ENCODE data around the gene RNLS. TPM values are rescaled to one million over a fixed set of nuclear protein-coding genes. Genes with fewer than 3 reads are reported as not detected.

Gene RNLS
- total RNA-seq, 2 experiments from 2014 or later, result 0.95 to 2.7 TPM

DNA sequence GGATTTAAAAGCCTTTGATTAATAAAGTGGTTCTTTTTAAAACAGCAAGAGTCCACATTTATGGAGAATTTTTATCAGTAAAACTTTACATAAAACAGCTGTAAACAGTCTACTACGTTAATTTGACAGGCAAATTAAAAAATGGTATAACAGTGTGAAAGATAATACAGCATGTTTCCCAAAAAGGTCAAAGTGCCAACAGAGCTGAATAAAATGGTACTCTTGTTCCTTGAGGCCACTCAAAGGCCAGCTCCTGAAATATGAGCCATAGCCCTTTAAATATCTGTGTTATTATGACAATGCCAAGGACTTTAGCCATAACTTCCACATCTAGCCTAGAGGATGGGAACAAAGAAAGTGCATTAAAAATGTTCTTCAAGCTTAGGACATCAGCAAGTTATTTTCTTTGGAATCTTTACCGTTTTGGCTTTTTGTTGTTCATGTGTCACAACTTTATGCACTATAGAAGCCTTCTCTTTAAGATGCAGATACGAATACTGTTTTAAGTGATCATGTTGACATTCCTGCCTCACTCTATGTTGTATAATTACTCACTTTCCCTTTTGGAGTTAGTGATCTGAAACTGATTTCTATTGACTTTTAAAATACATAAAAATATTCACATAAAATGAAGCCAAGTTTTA is 165.6 kb downstream of the RNLS start:
- no peaks in the 10 kb centered on the region for H3K36me3 ChIP-seq (ENCODE audit: insufficient read depth, low read length)
- Mint-ChIP-seq H3K27ac (no peak overlapping the region), H3K4me1 (ENCODE audit: low read depth) (no peaks in the 10 kb centered on the region), H3K36me3 (ENCODE audit: low read depth) (no peaks in the 10 kb centered on the region), H3K9me3 (no peaks in the 10 kb centered on the region), H3K4me3 (no peak overlapping the region), H3K27me3 (no peaks in the 10 kb centered on the region)
- H3K4me3 ChIP-seq (ENCODE audit: low read length), result no peak overlapping the region
- no peaks in the 10 kb centered on the region for H3K4me1 ChIP-seq (ENCODE audit: insufficient read depth, low read length)
- DNase-seq (no peak), ATAC-seq (ENCODE audit: poor library complexity) (no peak)
- H3K27ac ChIP-seq (ENCODE audit: low read depth in 1 of 2, low read length in 2 of 2), result no peak overlapping the region
- ChIA-PET CTCF (no interaction called here), POLR2A (no interaction called here)
- intact Hi-C loops (cut with DNase I, micrococcal nuclease), result no loop called here
- H3K27me3 ChIP-seq (ENCODE audit: control insufficient read depth in 1 of 2, insufficient read depth in 2 of 2, low read length in 2 of 2), result no peaks in the 10 kb centered on the region
- no peaks in the 10 kb centered on the region for H3K9me3 ChIP-seq (ENCODE audit: control insufficient read depth in 1 of 2, insufficient read depth in 1 of 2, low read length in 2 of 2)
- no peak for TF ChIP-seq CTCF (IDR thresholded peaks at IDR 0.05)

DNA sequence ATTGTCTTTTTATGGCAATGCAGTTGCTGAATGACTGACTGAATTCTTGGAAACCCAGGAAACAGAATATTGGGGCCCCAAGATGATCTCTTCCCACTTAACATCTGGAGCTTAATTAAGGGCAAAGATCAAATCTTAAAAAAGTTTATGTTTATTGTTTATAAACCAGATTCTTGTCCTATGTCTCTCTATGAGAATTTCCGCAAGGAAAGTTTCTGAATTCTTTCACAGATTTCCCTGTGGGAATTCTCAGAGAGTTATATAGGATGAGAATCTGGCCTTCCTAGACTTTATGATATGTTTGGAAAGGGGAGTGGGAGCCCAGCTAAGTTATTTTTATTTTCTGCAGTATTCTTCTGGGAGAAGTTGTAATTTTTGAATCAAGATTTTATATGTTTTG is 166.3 kb downstream of the RNLS start:
- DNase-seq (no peak), ATAC-seq (ENCODE audit: poor library complexity) (no peak)
- H3K27ac Mint-ChIP-seq, result no peak overlapping the region
- intact Hi-C loops (cut with DNase I, micrococcal nuclease), result no loop called here
- POLR2A ChIA-PET, result no interaction called here
- Histone ChIP-seq H3K27me3 (ENCODE audit: control insufficient read depth in 1 of 2, insufficient read depth in 2 of 2, low read length in 2 of 2) (no peaks in the 10 kb centered on the region), H3K36me3 (ENCODE audit: insufficient read depth, low read length) (no peaks in the 10 kb centered on the region), H3K4me1 (ENCODE audit: insufficient read depth, low read length) (no peaks in the 10 kb centered on the region), H3K27ac (ENCODE audit: low read depth in 1 of 2, low read length in 2 of 2) (no peak overlapping the region), H3K4me3 (ENCODE audit: low read length) (no peak overlapping the region), H3K9me3 (ENCODE audit: control insufficient read depth in 1 of 2, insufficient read depth in 1 of 2, low read length in 2 of 2) (no peaks in the 10 kb centered on the region)
- CTCF ChIA-PET, result no interaction called here
- no peak overlapping the region for H3K4me3 Mint-ChIP-seq
- H3K36me3 Mint-ChIP-seq (ENCODE audit: low read depth), result no peaks in the 10 kb centered on the region
- no peaks in the 10 kb centered on the region for H3K4me1 Mint-ChIP-seq (ENCODE audit: low read depth)
- H3K9me3 Mint-ChIP-seq, result no peaks in the 10 kb centered on the region
- TF ChIP-seq CTCF (IDR thresholded peaks at IDR 0.05), result no peak
- H3K27me3 Mint-ChIP-seq, result no peaks in the 10 kb centered on the region

GRCh38 chr10:88415533-88416130 is 167.5 kb downstream of the RNLS start:
- no peaks in the 10 kb centered on the region for H3K36me3 Mint-ChIP-seq (ENCODE audit: low read depth)
- no peak overlapping the region for H3K4me3 Mint-ChIP-seq
- H3K9me3 ChIP-seq (ENCODE audit: control insufficient read depth in 1 of 2, insufficient read depth in 1 of 2, low read length in 2 of 2), result no peaks in the 10 kb centered on the region
- TF ChIP-seq CTCF (IDR thresholded peaks at IDR 0.05), result no peak
- H3K4me3 ChIP-seq (ENCODE audit: low read length), result no peak overlapping the region
- H3K9me3 Mint-ChIP-seq, result no peaks in the 10 kb centered on the region
- H3K4me1 ChIP-seq (ENCODE audit: insufficient read depth, low read length), result no peaks in the 10 kb centered on the region
- intact Hi-C loops (cut with DNase I, micrococcal nuclease), result no loop called here
- no peak overlapping the region for H3K27ac Mint-ChIP-seq
- no peaks in the 10 kb centered on the region for H3K27me3 Mint-ChIP-seq
- CTCF ChIA-PET, result no interaction called here
- POLR2A ChIA-PET, result no interaction called here
- no peaks in the 10 kb centered on the region for H3K4me1 Mint-ChIP-seq (ENCODE audit: low read depth)
- no peak overlapping the region for H3K27ac ChIP-seq (ENCODE audit: low read depth in 1 of 2, low read length in 2 of 2)
- H3K36me3 ChIP-seq (ENCODE audit: insufficient read depth, low read length), result no peaks in the 10 kb centered on the region
- DNase-seq (no peak), ATAC-seq (ENCODE audit: poor library complexity) (no peak)
- no peaks in the 10 kb centered on the region for H3K27me3 ChIP-seq (ENCODE audit: control insufficient read depth in 1 of 2, insufficient read depth in 2 of 2, low read length in 2 of 2)

All from CD4-positive, alpha-beta T cell (primary cell).